NB4 (cell line): ENCODE data around the gene REPS1.
A peak's percentile ranks its signal among the peaks of the same experiment; 100 is the strongest.
"Not testable (repeated sequence)": the region's sequence is repeated elsewhere in the genome, so short reads cannot be mapped to it uniquely, and the experiment has no call there.

Source experiments
- DNase-seq: peaks from one replicate; pipeline ENCODE4 v3.0.0; 2010; ENCODE audit warnings: low read depth
- H3K4me3 ChIP-seq: one replicate; pipeline ENCODE4 v1.5.1; 2011; ENCODE audit warnings: mild to moderate bottlenecking, low read depth, low read length, moderate library complexity
- CTCF ChIP-seq: IDR thresholded peaks from one replicate; pipeline ENCODE4 v1.5.1; 2012; ENCODE audit warnings: low read depth, low read length
- MAX ChIP-seq: IDR thresholded peaks from 2 replicates; pipeline ENCODE4 v1.6.1; 2011; ENCODE audit warnings: low read depth, low read length
- MYC ChIP-seq: IDR thresholded peaks from 2 replicates; pipeline ENCODE4 v1.6.1; 2011; ENCODE audit warnings: low read depth, low read length
- POLR2A ChIP-seq: IDR thresholded peaks from 2 replicates; pipeline ENCODE4 v1.6.1; 2011; ENCODE audit warnings: mild to moderate bottlenecking; ENCODE audit not compliant: insufficient read length; ENCODE audit errors: extremely low read depth

The REPS1 gene

GRCh38 chr6:139028215-139028657 is 40.2 kb upstream of the REPS1 start:
- peak overlapping the region; percentile 83 for H3K4me3 ChIP-seq
- DNase-seq: no peak
- TF ChIP-seq CTCF: no peak
- no peak for TF ChIP-seq MAX
- TF ChIP-seq MYC: no peak
- TF ChIP-seq POLR2A: no peak

GRCh38 chr6:139027620-139028182 is 39.6 kb upstream of the REPS1 start:
- TF ChIP-seq MYC: no peak
- TF ChIP-seq MAX: no peak; the same call in 1 of the 2 replicates
- TF ChIP-seq POLR2A: no peak
- DNase-seq: peak; percentile 85
- H3K4me3 ChIP-seq: peak overlapping the region; percentile 83

GRCh38 chr6:139025416-139025815 is 37.4 kb upstream of the REPS1 start:
- DNase-seq: peak; percentile 59
- not testable (repeated sequence) for H3K4me3 ChIP-seq

GRCh38 chr6:139020689-139021088 is 32.6 kb upstream of the REPS1 start:
- H3K4me3 ChIP-seq: no peak overlapping the region
- DNase-seq: no peak
- TF ChIP-seq POLR2A: no peak
- TF ChIP-seq MAX: no peak
- TF ChIP-seq MYC: no peak
- TF ChIP-seq CTCF: no peak

- TF ChIP-seq POLR2A (no peak), CTCF (no peak), MAX (no peak), MYC (no peak)
- H3K4me3 ChIP-seq: no peak overlapping the region
- DNase-seq: peak; percentile 50
These were observed 31.7 kb upstream of the REPS1 start for GRCh38 chr6:139019722-139020121.

GRCh38 chr6:139017227-139017626 is 29.2 kb upstream of the REPS1 start:
- no peak for DNase-seq
- no peak overlapping the region for H3K4me3 ChIP-seq
- TF ChIP-seq CTCF (no peak), POLR2A (no peak), MAX (no peak), MYC (no peak)

- DNase-seq: peak; percentile 74
- TF ChIP-seq CTCF (no peak), POLR2A (no peak), MYC (no peak), MAX (no peak)
These were observed 28.5 kb upstream of the REPS1 start for GRCh38 chr6:139016337-139017213.

More at GRCh38 chr6:139016337-139017213, 28.5 kb upstream of the REPS1 start:
- no peak overlapping the region for H3K4me3 ChIP-seq
